HCT116 (cell line): ENCODE measurements around the gene AUTS2. TPM values are rescaled to one million over a fixed set of nuclear protein-coding genes. Genes with fewer than 3 reads are reported as not detected.

Source experiments
- ATAC-seq: fragments of 200-7000 bp; cut with Tn5 transposase; 2 replicates; pipeline ENCODE4 v1.9.1; 2020; ENCODE audit warnings: mild to moderate bottlenecking, moderate library complexity
- BruUV-seq: library from RNA; stranded (reverse); fragments of 400-500 nt; replicated peaks from 2 replicates; lab custom pipeline; 2021; lab: Mats Ljungman, UMichigan
- CTCF ChIA-PET: fragments of 300-600 bp; sonication (Branson Sonifier 250); formaldehyde crosslinking; loops from one replicate; lab custom pipeline; 2021; ENCODE audit warnings: antibody characterized with exemption; lab: Charles Lee
- POLR2A ChIA-PET: fragments of 300-600, 350-600 bp; sonication (Branson Sonifier 250); formaldehyde crosslinking; loops from one replicate; lab custom pipeline; 2021; ENCODE audit warnings: antibody characterized with exemption; lab: Charles Lee
- RAD21 ChIA-PET, 2 experiments: fragments of 300-600 bp; sonication (Branson Sonifier 250); formaldehyde crosslinking; loops; one replicate each; lab custom pipeline; 2023; ENCODE audit warnings: low total read pairs in 2 of 2; ENCODE audit not compliant: uncharacterized antibody in 2 of 2, unreplicated experiment in 2 of 2, low non-redundant PET in 1 of 2; lab: Charles Lee
- DNase-seq: peaks from one replicate; pipeline ENCODE4 v3.0.0-alpha.2; 2010; ENCODE audit warnings: low read depth, low spot score
- H2AFZ ChIP-seq: fragments of 200-600 bp; shearing (Covaris generic), sonication (generic); 2 replicates; pipeline ENCODE4 v1.6.1; 2017; ENCODE audit warnings: low read depth, mixed run types, mixed read lengths, antibody characterized with exemption, low read length; ENCODE audit not compliant: poor library complexity, severe bottlenecking
- H3K27ac ChIP-seq: 2 replicates; pipeline ENCODE4 v1.5.1; 2012; ENCODE audit warnings: low read depth, low read length
- H3K27me3 ChIP-seq: fragments of 200-600 bp; sonication (generic); 2 replicates; pipeline ENCODE4 v1.6.1; 2016; ENCODE audit warnings: mixed run types, low read length, mixed read lengths; ENCODE audit not compliant: insufficient read depth
- H3K36me3 ChIP-seq, 2 experiments: fragments of 200-500 bp in 1 of 2; fragments of 200-600 bp in 1 of 2; sonication (Bioruptor generic) in 1 of 2; sonication (generic) in 1 of 2; 2 replicates each; pipeline versions ENCODE4 v1.5.1 to v1.6.1; 2014 to 2016; ENCODE audit warnings: low read length in 2 of 2, inconsistent platforms in 1 of 2, mixed read lengths in 1 of 2, mixed run types in 1 of 2; ENCODE audit not compliant: insufficient read depth in 2 of 2, control insufficient read depth in 1 of 2
- H3K4me1 ChIP-seq, 2 experiments: fragments of 200-600 bp in 1 of 2; sonication (generic) in 1 of 2; 2 replicates each; pipeline versions ENCODE4 v1.5.1 to v1.6.1; 2012 to 2017; ENCODE audit warnings: low read length in 2 of 2, inconsistent platforms in 1 of 2, mild to moderate bottlenecking in 1 of 2, mixed read lengths in 1 of 2, mixed run types in 1 of 2, moderate library complexity in 1 of 2; ENCODE audit not compliant: insufficient read depth in 2 of 2, control insufficient read depth in 1 of 2
- H3K4me2 ChIP-seq: fragments of 200-600 bp; sonication (generic); 2 replicates; pipeline ENCODE4 v1.6.1; 2017; ENCODE audit warnings: mixed run types, low read length, mixed read lengths
- H3K4me3 ChIP-seq, 2 experiments: fragments of 200-600 bp in 1 of 2; sonication (generic) in 1 of 2; replicated peaks in 1 of 2; 2 replicates each; pipeline ENCODE4 v1.5.1; 2011 to 2016; ENCODE audit warnings: low read length in 2 of 2, control low read depth in 1 of 2, low read depth in 1 of 2, mild to moderate bottlenecking in 1 of 2, mixed read lengths in 1 of 2, mixed run types in 1 of 2
- H3K79me2 ChIP-seq: fragments of 200-600 bp; sonication (generic); 2 replicates; pipeline ENCODE4 v1.6.1; 2017; ENCODE audit warnings: mild to moderate bottlenecking, mixed run types, low read length, moderate library complexity, mixed read lengths; ENCODE audit not compliant: insufficient read depth
- H3K9ac ChIP-seq: fragments of 200-600 bp; sonication (generic); 2 replicates; pipeline ENCODE4 v1.6.1; 2016; ENCODE audit warnings: low read length, mixed read lengths
- H3K9me2 ChIP-seq: fragments of 200-600 bp; sonication (generic), shearing (Covaris generic); 2 replicates; pipeline ENCODE4 v1.6.1; 2017; ENCODE audit warnings: mixed run types, mild to moderate bottlenecking, moderate library complexity; ENCODE audit not compliant: insufficient read depth
- H3K9me3 ChIP-seq, 2 experiments: fragments of 200-500 bp in 1 of 2; fragments of 200-600 bp in 1 of 2; sonication (Bioruptor generic) in 1 of 2; sonication (generic) in 1 of 2; 2 replicates each; pipeline ENCODE4 v1.6.1; 2014 to 2017; ENCODE audit warnings: low read length in 2 of 2, mixed read lengths in 2 of 2, inconsistent platforms in 1 of 2, low read depth in 1 of 2, mild to moderate bottlenecking in 1 of 2, mixed run types in 1 of 2, moderate library complexity in 1 of 2; ENCODE audit not compliant: control insufficient read depth in 1 of 2, insufficient read depth in 1 of 2
- H4K20me1 ChIP-seq: fragments of 200-600 bp; sonication (generic), shearing (Covaris generic); 2 replicates; pipeline ENCODE4 v1.6.1; 2017; ENCODE audit warnings: mixed run types, mild to moderate bottlenecking, moderate library complexity; ENCODE audit not compliant: insufficient read depth
- ELF1 ChIP-seq: IDR thresholded peaks from 2 replicates; pipeline ENCODE4 v1.6.1; 2012; ENCODE audit warnings: low read depth, borderline replicate concordance
- EZH2 ChIP-seq: fragments of 200-600 bp; sonication (generic); IDR thresholded peaks from 2 replicates; pipeline ENCODE4 v1.6.1; 2017; ENCODE audit warnings: antibody characterized with exemption, mixed run types
- EZH2phosphoT487 ChIP-seq: fragments of 200-600 bp; IDR thresholded peaks from 2 replicates; pipeline ENCODE4 v1.6.1; 2018; ENCODE audit warnings: antibody characterized with exemption, borderline replicate concordance
- FOSL1 ChIP-seq: IDR thresholded peaks from 2 replicates; pipeline ENCODE4 v1.6.1; 2012; ENCODE audit warnings: low read depth
- POLR2A ChIP-seq: IDR thresholded peaks from 2 replicates; pipeline ENCODE4 v1.7.0; 2011; ENCODE audit warnings: borderline replicate concordance; ENCODE audit not compliant: insufficient read depth, insufficient read length; ENCODE audit errors: extremely low read depth
- SIN3A ChIP-seq: IDR thresholded peaks from 2 replicates; pipeline ENCODE4 v1.6.1; 2012; ENCODE audit warnings: low read depth
- SP1 ChIP-seq: IDR thresholded peaks from 2 replicates; pipeline ENCODE4 v1.6.1; 2012; ENCODE audit warnings: low read depth
- SRF ChIP-seq: IDR thresholded peaks from 2 replicates; pipeline ENCODE4 v1.6.1; 2012; ENCODE audit warnings: low read depth
- TCF7L2 ChIP-seq: IDR thresholded peaks from 2 replicates; pipeline ENCODE4 v1.7.0; 2011; ENCODE audit warnings: borderline replicate concordance, inconsistent platforms; ENCODE audit not compliant: insufficient read depth, insufficient read length; ENCODE audit errors: extremely low read depth
- YY1 ChIP-seq: IDR thresholded peaks from 2 replicates; pipeline ENCODE4 v1.6.1; 2011; ENCODE audit warnings: low read length, low read depth, moderate library complexity, mild to moderate bottlenecking; ENCODE audit not compliant: insufficient replicate concordance; ENCODE audit errors: extremely low read depth
- ZFX ChIP-seq: fragments of 450-650 bp; IDR thresholded peaks from 2 replicates; pipeline ENCODE4 v1.6.1; 2017
- intact Hi-C: fragments of 100-400 bp; cut with micrococcal nuclease; formaldehyde crosslinking; loops from 2 replicates; pipeline ENCODE4 v1.10.0; 2022
- total RNA-seq: library from RNA; stranded (reverse); gene quantifications from one replicate; pipeline ENCODE4 v1.2.1, GENCODE V29; 2021; ENCODE audit not compliant: unreplicated experiment
- TF ChIP-seq, protein P1 (sequence below): IDR thresholded peaks from 2 replicates; pipeline ENCODE4 v1.6.1; 2012
- TF ChIP-seq, protein P2 (sequence below), 3 experiments: fragments of 200-600 bp in 1 of 3; sonication (generic) in 1 of 3; IDR thresholded peaks in 2 of 3; conservative IDR thresholded peaks in 1 of 3; 2 replicates each; pipeline ENCODE4 v1.5.1; 2012 to 2017; ENCODE audit warnings: low read depth in 2 of 3, low read length in 2 of 3, antibody characterized with exemption in 1 of 3, borderline replicate concordance in 1 of 3, control low read depth in 1 of 3, mild to moderate bottlenecking in 1 of 3, mixed read lengths in 1 of 3, mixed run types in 1 of 3, moderate library complexity in 1 of 3; ENCODE audit not compliant: insufficient read depth in 1 of 3
- TF ChIP-seq, protein P3 (sequence below): IDR thresholded peaks from 2 replicates; pipeline ENCODE4 v1.6.1; 2011; ENCODE audit warnings: mild to moderate bottlenecking, low read length, moderate library complexity; ENCODE audit not compliant: insufficient replicate concordance; ENCODE audit errors: extremely low read depth
- TF ChIP-seq, protein P4 (sequence below): IDR thresholded peaks from 2 replicates; pipeline ENCODE4 v1.6.1; 2012

AUTS2 gene
- total RNA-seq, 1 experiment from 2014 or later, result 0.93 TPM

DNA sequence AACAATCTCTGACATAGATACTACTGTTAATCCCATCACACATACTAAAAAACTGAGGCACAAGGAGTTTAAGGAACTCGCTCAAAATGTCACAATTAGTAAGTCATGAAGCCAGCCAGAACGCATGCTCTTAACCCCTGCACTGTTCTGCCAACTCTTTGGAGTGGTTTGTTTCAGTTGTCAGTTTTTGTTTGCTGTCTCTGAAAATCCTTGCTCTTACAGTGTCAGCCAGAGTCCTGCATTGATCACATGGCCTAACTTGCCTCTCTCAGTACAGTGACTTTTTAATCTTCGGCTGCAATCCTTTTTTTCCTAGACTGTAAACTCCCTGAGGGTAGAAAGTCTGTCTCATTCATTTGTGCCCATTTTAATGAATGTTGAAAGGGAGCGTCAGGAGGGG, 753.8 kb downstream of the AUTS2 start:
- DNase-seq (no peak), ATAC-seq (no peak)
- Histone ChIP-seq H3K4me2 (no peak overlapping the region), H3K36me3 (no peaks in the 10 kb centered on the region), H3K4me3 (no peak overlapping the region), H3K9me2 (no peaks in the 10 kb centered on the region), H3K27ac (no peak overlapping the region), H3K4me1 (no peaks in the 10 kb centered on the region), H3K9ac (no peak overlapping the region), H3K27me3 (no peaks in the 10 kb centered on the region), H2AFZ (no peak overlapping the region), H4K20me1 (no peaks in the 10 kb centered on the region), H3K79me2 (no peaks in the 10 kb centered on the region), H3K9me3 (peaks cover 10 to 18% of the 10 kb centered on the region in 2 experiments; a peak in 2 of 4 replicates)
- intact Hi-C loops, result no loop called here
- RAD21 ChIA-PET, result no interaction called here
- POLR2A ChIA-PET, result no interaction called here
- TF ChIP-seq ELF1, result no peak
- TF ChIP-seq, protein P1, sequence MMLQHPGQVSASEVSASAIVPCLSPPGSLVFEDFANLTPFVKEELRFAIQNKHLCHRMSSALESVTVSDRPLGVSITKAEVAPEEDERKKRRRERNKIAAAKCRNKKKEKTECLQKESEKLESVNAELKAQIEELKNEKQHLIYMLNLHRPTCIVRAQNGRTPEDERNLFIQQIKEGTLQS, result no peak
- no peak for TF ChIP-seq EZH2phosphoT487
- TF ChIP-seq ZFX, result no peak
- TF ChIP-seq TCF7L2, result no peak
- no peak for TF ChIP-seq POLR2A
- TF ChIP-seq, protein P2, sequence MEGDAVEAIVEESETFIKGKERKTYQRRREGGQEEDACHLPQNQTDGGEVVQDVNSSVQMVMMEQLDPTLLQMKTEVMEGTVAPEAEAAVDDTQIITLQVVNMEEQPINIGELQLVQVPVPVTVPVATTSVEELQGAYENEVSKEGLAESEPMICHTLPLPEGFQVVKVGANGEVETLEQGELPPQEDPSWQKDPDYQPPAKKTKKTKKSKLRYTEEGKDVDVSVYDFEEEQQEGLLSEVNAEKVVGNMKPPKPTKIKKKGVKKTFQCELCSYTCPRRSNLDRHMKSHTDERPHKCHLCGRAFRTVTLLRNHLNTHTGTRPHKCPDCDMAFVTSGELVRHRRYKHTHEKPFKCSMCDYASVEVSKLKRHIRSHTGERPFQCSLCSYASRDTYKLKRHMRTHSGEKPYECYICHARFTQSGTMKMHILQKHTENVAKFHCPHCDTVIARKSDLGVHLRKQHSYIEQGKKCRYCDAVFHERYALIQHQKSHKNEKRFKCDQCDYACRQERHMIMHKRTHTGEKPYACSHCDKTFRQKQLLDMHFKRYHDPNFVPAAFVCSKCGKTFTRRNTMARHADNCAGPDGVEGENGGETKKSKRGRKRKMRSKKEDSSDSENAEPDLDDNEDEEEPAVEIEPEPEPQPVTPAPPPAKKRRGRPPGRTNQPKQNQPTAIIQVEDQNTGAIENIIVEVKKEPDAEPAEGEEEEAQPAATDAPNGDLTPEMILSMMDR (IDR thresholded peaks at IDR 0.05 in 2 of 3, conservative IDR thresholded peaks at IDR 0.05 in 1 of 3; ENCODE audit: borderline replicate concordance in 1 of 3, insufficient read depth in 1 of 3, low read depth in 2 of 3, low read length in 2 of 3), result no peak
- TF ChIP-seq, protein P3, sequence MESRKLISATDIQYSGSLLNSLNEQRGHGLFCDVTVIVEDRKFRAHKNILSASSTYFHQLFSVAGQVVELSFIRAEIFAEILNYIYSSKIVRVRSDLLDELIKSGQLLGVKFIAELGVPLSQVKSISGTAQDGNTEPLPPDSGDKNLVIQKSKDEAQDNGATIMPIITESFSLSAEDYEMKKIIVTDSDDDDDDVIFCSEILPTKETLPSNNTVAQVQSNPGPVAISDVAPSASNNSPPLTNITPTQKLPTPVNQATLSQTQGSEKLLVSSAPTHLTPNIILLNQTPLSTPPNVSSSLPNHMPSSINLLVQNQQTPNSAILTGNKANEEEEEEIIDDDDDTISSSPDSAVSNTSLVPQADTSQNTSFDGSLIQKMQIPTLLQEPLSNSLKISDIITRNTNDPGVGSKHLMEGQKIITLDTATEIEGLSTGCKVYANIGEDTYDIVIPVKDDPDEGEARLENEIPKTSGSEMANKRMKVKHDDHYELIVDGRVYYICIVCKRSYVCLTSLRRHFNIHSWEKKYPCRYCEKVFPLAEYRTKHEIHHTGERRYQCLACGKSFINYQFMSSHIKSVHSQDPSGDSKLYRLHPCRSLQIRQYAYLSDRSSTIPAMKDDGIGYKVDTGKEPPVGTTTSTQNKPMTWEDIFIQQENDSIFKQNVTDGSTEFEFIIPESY, result no peak
- TF ChIP-seq SIN3A, result no peak
- no peak for TF ChIP-seq YY1
- TF ChIP-seq EZH2, result no peak
- no peak for TF ChIP-seq SRF
- no peak for TF ChIP-seq SP1
- no peak for TF ChIP-seq FOSL1
- TF ChIP-seq, protein P4, sequence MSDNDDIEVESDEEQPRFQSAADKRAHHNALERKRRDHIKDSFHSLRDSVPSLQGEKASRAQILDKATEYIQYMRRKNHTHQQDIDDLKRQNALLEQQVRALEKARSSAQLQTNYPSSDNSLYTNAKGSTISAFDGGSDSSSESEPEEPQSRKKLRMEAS, result no peak
- CTCF ChIA-PET, result no interaction called here
- no TSS peak for BruUV-seq
